SK-N-SH treated with all-trans-retinoic acid at 6 μM for 48 hours (cell line): ENCODE measurements around the gene KLRC2.

Experiments
- ATAC-seq: fragments of 200-7000 bp; cut with Tn5 transposase; 3 replicates; pipeline ENCODE4 v1.9.1; 2020; ENCODE audit warnings: mild to moderate bottlenecking, moderate library complexity
- ARNTL ChIP-seq: fragments of 450-650 bp; formaldehyde crosslinking; IDR thresholded peaks from 2 replicates; pipeline ENCODE4 v1.5.0; 2020; ENCODE audit warnings: low read depth, mild to moderate bottlenecking, moderate library complexity, borderline replicate concordance
- BACH2 ChIP-seq: fragments of 250-450 bp; sonication (Bioruptor Pico); IDR thresholded peaks from 2 replicates; pipeline ENCODE4 v1.9.0; 2021; ENCODE audit warnings: mild to moderate bottlenecking, borderline replicate concordance
- CSDC2 ChIP-seq: fragments of 250-450 bp; sonication (Bioruptor Pico); IDR thresholded peaks from 2 replicates; pipeline ENCODE4 v1.5.0; 2020; ENCODE audit warnings: mild to moderate bottlenecking, moderate library complexity
- ESRRG ChIP-seq: fragments of 250-450 bp; sonication (Bioruptor Pico); IDR thresholded peaks from 2 replicates; pipeline ENCODE4 v1.6.1; 2021; ENCODE audit warnings: mild to moderate bottlenecking
- GLIS3 ChIP-seq: fragments of 250-450 bp; sonication (Bioruptor Pico); IDR thresholded peaks from 2 replicates; pipeline ENCODE4 v1.5.0; 2020; ENCODE audit warnings: mild to moderate bottlenecking, moderate library complexity
- ISL1 ChIP-seq: fragments of 250-450 bp; sonication (Bioruptor Pico); IDR thresholded peaks from 2 replicates; pipeline ENCODE4 v2.1.2; 2022; ENCODE audit warnings: mild to moderate bottlenecking, moderate library complexity
- OSR1 ChIP-seq: fragments of 250-450 bp; sonication (Bioruptor Pico); IDR thresholded peaks from 2 replicates; pipeline ENCODE4 v1.8.0; 2022; ENCODE audit warnings: moderate library complexity, mild to moderate bottlenecking, inconsistent platforms
- POU6F1 ChIP-seq: fragments of 250-450 bp; sonication (Bioruptor Pico); IDR thresholded peaks from 2 replicates; pipeline ENCODE4 v1.8.0; 2021; ENCODE audit warnings: low read depth, mild to moderate bottlenecking, moderate library complexity, borderline replicate concordance
- PPARA ChIP-seq: fragments of 250-450 bp; sonication (Bioruptor Pico); IDR thresholded peaks from 2 replicates; pipeline ENCODE4 v1.5.0; 2020; ENCODE audit warnings: mild to moderate bottlenecking, borderline replicate concordance
- RARB ChIP-seq: fragments of 250-450 bp; sonication (Bioruptor Pico); IDR thresholded peaks from 2 replicates; pipeline ENCODE4 v1.8.0; 2021; ENCODE audit warnings: mild to moderate bottlenecking, moderate library complexity
- SNAI2 ChIP-seq: fragments of 250-450 bp; sonication (Bioruptor Pico); IDR thresholded peaks from 2 replicates; pipeline ENCODE4 v1.5.0; 2020; ENCODE audit warnings: mild to moderate bottlenecking, moderate library complexity
- TCF4 ChIP-seq: fragments of 250-450 bp; sonication (Bioruptor Pico); IDR thresholded peaks from 2 replicates; pipeline ENCODE4 v1.8.0; 2021; ENCODE audit warnings: mild to moderate bottlenecking, moderate library complexity, borderline replicate concordance
- TOX ChIP-seq: fragments of 250-450 bp; sonication (Bioruptor Pico); IDR thresholded peaks from 2 replicates; pipeline ENCODE4 v1.8.0; 2021; ENCODE audit warnings: mild to moderate bottlenecking, moderate library complexity, borderline replicate concordance
- TSHZ2 ChIP-seq: fragments of 250-450 bp; sonication (Bioruptor Pico); IDR thresholded peaks from 2 replicates; pipeline ENCODE4 v1.5.0; 2020; ENCODE audit warnings: mild to moderate bottlenecking, moderate library complexity
- ZC3H10 ChIP-seq: fragments of 250-450 bp; sonication (Bioruptor Pico); IDR thresholded peaks from 2 replicates; pipeline ENCODE4 v1.5.1; 2021; ENCODE audit warnings: mild to moderate bottlenecking, moderate library complexity
- ZFP3 ChIP-seq: fragments of 250-450 bp; sonication (Bioruptor Pico); IDR thresholded peaks from 2 replicates; pipeline ENCODE4 v1.5.0; 2020; ENCODE audit warnings: mild to moderate bottlenecking, moderate library complexity
- ZFP30 ChIP-seq: fragments of 450-650 bp; formaldehyde crosslinking; IDR thresholded peaks from 2 replicates; pipeline ENCODE4 v1.5.0; 2022; ENCODE audit warnings: mild to moderate bottlenecking, moderate library complexity
- ZNF565 ChIP-seq: fragments of 450-650 bp; formaldehyde crosslinking; conservative IDR thresholded peaks from 2 replicates; pipeline ENCODE4 v1.5.0; 2020; ENCODE audit warnings: low read depth, mild to moderate bottlenecking, moderate library complexity
- ZNF70 ChIP-seq: fragments of 450-650 bp; formaldehyde crosslinking; IDR thresholded peaks from 2 replicates; pipeline ENCODE4 v1.5.0; 2020; ENCODE audit warnings: mild to moderate bottlenecking, moderate library complexity
- TF ChIP-seq, protein P1 (sequence below): fragments of 250-450 bp; sonication (Bioruptor Pico); IDR thresholded peaks from 2 replicates; pipeline ENCODE4 v1.8.0; 2020; ENCODE audit warnings: mild to moderate bottlenecking, moderate library complexity, borderline replicate concordance
- TF ChIP-seq, protein P2 (sequence below): fragments of 250-450 bp; sonication (Bioruptor Pico); IDR thresholded peaks from 2 replicates; pipeline ENCODE4 v1.5.1; 2021; ENCODE audit warnings: mild to moderate bottlenecking, moderate library complexity

KLRC2 gene

DNA sequence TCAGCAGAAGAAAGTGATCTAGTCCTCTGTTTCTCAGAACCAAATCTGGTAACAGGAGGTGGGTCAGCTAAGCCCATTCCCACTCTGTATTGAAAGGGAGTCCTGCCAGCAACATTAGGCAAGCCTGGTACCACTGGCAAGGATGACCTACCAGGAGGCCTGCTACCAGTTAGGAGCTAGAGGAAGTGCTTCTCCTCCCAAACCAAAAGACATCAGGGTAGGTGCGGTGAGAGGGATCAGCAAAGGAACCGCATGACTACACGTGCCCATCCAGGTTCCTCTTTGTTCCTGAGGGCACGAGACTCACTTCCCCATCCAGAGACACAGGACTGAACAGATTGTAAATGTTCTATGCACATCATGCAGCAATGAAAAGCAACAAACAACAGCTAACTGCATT, 29.1 kb downstream of the KLRC2 start:
- TF ChIP-seq RARB (CRISPR knock-in tag) (no peak), TSHZ2 (no peak), ZFP30 (CRISPR knock-in tag) (no peak), CSDC2 (CRISPR knock-in tag) (no peak), GLIS3 (no peak), ESRRG (CRISPR knock-in tag) (no peak), ZFP3 (CRISPR knock-in tag) (no peak), SNAI2 (no peak), BACH2 (no peak), ARNTL (CRISPR knock-in tag) (no peak), OSR1 (no peak), ZC3H10 (CRISPR knock-in tag) (no peak), ZNF70 (CRISPR knock-in tag) (no peak), ISL1 (CRISPR knock-in tag) (no peak), TCF4 (CRISPR knock-in tag) (no peak), TOX (CRISPR knock-in tag) (no peak), ZNF565 (CRISPR knock-in tag) (no peak)
- TF ChIP-seq, protein P1, sequence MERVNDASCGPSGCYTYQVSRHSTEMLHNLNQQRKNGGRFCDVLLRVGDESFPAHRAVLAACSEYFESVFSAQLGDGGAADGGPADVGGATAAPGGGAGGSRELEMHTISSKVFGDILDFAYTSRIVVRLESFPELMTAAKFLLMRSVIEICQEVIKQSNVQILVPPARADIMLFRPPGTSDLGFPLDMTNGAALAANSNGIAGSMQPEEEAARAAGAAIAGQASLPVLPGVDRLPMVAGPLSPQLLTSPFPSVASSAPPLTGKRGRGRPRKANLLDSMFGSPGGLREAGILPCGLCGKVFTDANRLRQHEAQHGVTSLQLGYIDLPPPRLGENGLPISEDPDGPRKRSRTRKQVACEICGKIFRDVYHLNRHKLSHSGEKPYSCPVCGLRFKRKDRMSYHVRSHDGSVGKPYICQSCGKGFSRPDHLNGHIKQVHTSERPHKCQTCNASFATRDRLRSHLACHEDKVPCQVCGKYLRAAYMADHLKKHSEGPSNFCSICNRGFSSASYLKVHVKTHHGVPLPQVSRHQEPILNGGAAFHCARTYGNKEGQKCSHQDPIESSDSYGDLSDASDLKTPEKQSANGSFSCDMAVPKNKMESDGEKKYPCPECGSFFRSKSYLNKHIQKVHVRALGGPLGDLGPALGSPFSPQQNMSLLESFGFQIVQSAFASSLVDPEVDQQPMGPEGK, result no peak
- TF ChIP-seq, protein P2, sequence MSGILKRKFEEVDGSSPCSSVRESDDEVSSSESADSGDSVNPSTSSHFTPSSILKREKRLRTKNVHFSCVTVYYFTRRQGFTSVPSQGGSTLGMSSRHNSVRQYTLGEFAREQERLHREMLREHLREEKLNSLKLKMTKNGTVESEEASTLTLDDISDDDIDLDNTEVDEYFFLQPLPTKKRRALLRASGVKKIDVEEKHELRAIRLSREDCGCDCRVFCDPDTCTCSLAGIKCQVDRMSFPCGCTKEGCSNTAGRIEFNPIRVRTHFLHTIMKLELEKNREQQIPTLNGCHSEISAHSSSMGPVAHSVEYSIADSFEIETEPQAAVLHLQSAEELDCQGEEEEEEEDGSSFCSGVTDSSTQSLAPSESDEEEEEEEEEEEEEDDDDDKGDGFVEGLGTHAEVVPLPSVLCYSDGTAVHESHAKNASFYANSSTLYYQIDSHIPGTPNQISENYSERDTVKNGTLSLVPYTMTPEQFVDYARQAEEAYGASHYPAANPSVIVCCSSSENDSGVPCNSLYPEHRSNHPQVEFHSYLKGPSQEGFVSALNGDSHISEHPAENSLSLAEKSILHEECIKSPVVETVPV, result no peak

DNA sequence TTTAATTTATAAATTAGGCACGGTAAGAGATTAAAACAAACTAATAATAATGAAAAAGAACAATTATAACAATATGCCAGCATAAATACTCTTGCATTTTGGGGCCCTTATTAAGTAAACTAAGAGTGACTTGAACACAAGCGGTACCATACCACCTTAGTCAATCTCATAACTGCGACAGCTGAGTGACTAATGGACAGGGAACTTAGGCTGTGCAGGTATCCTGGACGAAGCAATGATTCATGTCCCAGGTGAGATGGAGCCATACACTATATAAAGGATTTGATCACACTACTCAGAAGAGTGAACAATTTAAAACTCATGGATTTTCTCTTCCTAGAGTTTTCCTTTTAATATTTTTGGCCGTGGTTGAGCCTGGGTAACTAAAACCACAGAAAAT, 30.5 kb downstream of the KLRC2 start:
- no peak for TF ChIP-seq PPARA (CRISPR knock-in tag)
- no peak for TF ChIP-seq GLIS3
- no peak for TF ChIP-seq RARB (CRISPR knock-in tag)
- no peak for TF ChIP-seq CSDC2 (CRISPR knock-in tag)
- TF ChIP-seq, protein P2, result no peak
- TF ChIP-seq POU6F1 (CRISPR knock-in tag), result no peak
- TF ChIP-seq BACH2, result no peak
- no peak for TF ChIP-seq ZFP3 (CRISPR knock-in tag)
- TF ChIP-seq, protein P1, result no peak
- TF ChIP-seq TOX (CRISPR knock-in tag), result no peak
- TF ChIP-seq ZFP30 (CRISPR knock-in tag), result no peak
- ATAC-seq, result no peak

More for the DNA sequence above, 29.1 kb downstream of the KLRC2 start:
- no peak for ATAC-seq
